Activated effector memory CD4-positive, alpha-beta T cell treated with Interleukin-2 at 50 U/mL for 16 hours (primary cell): ENCODE measurements around the gene TMEM219.
"Not testable (repeated sequence)": the region's sequence is repeated elsewhere in the genome, so short reads cannot be mapped to it uniquely, and the experiment has no call there.

ENCODE experiments used
- DNase-seq: peaks from one replicate; pipeline ENCODE4 v3.0.0-alpha.2; 2020

The TMEM219 gene

GRCh38 chr16:29951625-29952365 is 10.1 kb upstream of the TMEM219 start:
- DNase-seq: no peak

- DNase-seq: no peak
Measured at GRCh38 chr16:29958756-29959155, 3.1 kb upstream of the TMEM219 start.

GRCh38 chr16:29959293-29959692 is 2.6 kb upstream of the TMEM219 start:
- DNase-seq: no peak

GRCh38 chr16:29959821-29960220 is 2.1 kb upstream of the TMEM219 start:
- DNase-seq: not testable (repeated sequence)

GRCh38 chr16:29961127-29961478 is 776 bp upstream of the TMEM219 start:
- no peak for DNase-seq

DNA sequence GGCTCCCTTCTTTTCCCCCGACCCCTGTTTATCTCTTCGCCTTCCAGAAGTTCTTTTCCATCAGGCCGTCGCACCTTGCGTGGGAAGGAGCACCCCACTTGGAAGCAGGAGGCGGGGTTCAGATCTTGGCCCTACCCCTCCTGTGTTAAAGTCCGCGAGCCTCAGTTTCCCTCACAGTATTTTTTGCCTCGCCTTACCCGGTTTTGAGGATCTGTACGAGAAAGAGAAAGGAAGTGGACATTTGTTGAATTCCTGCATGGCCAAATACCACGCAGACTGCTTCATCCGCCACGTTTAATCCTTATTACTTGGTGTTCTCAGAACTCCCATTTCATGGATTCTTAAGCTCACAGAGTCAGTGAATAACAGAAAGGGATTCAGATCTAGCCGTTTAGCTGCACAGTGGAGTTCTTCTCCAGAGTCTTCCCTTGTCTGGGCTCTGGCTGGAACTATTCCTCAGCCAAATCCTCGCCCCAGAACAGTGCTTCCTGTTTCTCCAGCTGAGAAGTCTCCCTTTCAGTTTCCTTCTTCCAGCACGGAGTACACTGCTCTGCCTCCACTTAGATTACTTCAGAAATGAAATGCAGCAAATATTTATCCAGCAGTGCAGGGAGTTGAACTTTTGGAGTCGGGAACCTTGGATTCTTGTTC is 590 bp downstream of the TMEM219 start:
- no peak for DNase-seq

DNA sequence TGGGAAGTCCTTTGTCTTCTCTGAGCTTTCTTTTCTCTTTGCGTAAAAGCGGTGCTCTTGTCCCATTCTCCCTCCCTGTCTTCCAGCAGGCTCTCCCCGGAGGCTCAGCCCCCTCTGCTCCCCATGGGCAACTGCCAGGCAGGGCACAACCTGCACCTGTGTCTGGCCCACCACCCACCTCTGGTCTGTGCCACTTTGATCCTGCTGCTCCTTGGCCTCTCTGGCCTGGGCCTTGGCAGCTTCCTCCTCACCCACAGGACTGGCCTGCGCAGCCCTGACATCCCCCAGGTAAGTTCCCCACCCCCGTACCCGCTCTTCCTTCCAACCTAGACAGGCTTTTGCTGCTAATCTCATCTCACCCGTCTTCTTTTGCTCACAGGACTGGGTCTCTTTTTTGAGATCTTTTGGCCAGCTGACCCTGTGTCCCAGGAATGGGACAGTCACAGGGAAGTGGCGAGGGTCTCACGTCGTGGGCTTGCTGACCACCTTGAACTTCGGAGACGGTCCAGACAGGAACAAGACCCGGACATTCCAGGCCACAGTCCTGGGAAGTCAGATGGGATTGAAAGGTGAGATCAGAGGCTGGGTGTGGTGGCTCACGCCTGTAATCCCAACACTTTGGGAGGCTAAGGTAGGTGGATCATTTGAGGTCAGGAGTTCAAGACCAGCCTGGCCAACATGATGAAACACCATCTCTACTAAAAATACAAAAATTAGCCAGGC is 1.3 kb downstream of the TMEM219 start:
- DNase-seq: no peak

GRCh38 chr16:29968205-29968604 is 6.3 kb downstream of the TMEM219 start:
- DNase-seq: no peak

- DNase-seq: no peak
Measured at GRCh38 chr16:29971304-29971703, 9.4 kb downstream of the TMEM219 start.

DNA sequence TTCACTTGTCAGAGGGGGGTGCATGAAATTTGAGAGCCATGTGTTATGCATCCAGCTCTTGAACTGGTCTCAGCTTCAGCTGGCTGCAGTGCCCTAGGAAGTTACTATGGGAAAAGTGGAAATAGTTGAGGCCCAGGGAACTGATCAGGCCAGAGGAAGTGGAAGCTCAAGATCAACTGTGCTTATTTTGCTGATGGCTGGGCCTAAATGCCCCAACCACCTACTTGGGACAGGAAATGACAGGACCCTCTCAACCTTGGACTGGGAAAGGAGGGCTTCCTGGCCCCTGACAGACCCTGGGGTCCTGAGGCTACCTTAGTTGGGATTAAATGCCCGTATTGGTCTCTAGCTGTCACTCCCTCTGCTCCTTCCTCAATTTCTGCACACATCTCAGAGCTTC is 10.6 kb downstream of the TMEM219 start:
- no peak for DNase-seq

DNA sequence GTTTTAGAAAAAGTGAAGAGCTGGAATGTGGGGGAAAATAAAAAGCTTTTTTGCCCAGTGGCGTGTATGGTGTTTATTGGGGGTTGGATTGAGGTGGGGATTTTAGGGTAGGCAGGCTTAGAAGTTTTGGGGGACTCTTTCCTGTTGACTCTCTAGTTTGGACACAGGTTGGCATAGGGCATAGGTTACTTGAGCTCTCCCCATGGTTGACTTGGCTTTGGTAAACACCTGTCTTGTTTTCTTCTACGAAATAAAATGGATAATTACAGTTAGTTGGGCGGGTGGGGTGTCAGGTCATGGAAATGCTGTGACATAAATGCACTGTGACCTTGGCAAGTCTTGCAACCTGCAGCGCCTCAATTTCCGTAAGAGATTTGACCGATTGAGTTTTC is 11.1 kb downstream of the TMEM219 start:
- no peak for DNase-seq

DNA sequence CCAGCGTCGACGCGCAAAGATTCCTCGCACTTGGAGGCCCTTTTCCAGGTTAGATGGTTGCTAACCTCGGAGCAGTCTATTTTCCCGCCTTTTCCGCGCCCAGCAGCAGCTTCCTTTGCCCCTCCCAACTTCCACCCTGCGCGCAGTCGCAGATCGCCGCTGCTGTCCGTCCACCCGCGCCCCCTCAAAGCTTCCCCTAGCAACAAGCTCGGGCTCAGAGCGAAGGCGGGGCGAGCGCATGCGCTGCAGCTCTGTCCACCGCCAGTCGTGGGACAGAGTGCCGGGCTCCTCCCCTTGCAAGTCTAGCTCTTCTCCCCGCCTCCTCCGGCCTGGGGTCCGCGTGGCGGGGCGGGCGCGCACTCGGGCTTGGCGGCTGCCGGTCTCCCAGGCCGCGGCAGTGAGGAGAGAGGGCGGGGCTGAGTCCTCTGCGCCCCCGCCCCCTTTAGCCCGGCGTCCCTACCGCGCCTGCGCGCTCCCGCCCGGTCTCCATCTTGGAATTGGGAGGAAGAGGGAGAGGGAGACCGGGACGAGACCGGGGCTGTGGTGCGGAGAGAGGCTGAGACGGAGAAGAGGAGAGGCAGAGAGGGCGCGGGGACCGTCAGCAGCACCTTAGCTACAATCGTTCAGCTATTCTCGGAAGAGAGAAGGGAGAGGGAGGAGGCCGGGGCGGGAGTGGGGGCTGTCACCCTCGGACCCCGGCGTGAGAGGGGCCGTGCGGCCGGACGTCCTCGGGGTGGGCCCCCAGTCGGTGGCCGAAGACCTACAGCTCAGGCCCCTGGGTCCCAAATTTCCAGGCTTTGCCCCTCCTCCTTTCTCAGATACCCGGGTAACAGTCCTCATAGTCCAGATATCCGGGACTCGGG is 11.7 kb downstream of the TMEM219 start, which contains the start of gene TAOK2:
TSS of gene TAOK2 (plus strand) at position 485 of the 863 bp plus-strand sequence. CDS start 3,905 bp downstream, outside the sequence.
- peak; percentile 93 for DNase-seq

GRCh38 chr16:29974291-29975133 is 12.6 kb downstream of the TMEM219 start:
- no peak for DNase-seq

DNA sequence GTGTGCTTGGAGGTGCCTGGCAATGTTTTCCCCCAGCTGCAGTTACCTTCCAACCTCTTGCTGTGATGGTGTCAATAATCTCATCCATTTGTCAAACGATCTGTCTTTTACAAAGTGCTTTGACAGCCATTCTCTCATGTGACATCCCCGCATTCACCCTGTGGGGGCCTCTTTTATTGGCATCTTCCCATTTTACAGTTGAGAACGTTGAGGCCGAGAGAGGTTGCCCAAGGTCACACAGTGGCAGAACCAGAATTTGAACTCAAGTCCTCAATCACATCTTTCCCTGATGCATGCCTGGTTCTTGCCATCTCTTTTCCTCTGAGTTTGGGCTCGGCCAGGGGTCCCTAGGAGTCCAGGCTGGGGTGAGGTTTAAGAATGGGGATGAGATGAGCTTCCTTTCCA is 13.3 kb downstream of the TMEM219 start:
- DNase-seq: no peak

- no peak for DNase-seq
Measured at GRCh38 chr16:29975811-29976511, 14.1 kb downstream of the TMEM219 start.

- DNase-seq: no peak
Measured at GRCh38 chr16:29977063-29977825, 15.4 kb downstream of the TMEM219 start.

DNA sequence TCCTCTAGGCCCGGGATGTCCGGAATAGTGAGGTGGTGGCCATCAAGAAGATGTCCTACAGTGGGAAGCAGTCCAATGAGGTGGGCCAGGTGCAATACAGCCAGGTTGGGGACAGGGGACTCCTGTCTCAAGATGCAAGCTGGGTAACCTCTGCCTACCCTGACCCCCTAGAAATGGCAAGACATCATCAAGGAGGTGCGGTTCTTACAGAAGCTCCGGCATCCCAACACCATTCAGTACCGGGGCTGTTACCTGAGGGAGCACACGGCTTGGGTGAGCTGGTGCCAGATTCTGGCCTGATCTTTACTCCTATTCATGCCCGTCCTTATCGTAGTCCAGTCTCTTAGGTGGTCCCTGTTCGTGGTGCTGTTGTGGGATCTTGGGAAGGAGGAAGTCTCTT is 16.2 kb downstream of the TMEM219 start:
- DNase-seq: no peak

GRCh38 chr16:29978564-29979270 is 16.8 kb downstream of the TMEM219 start:
- DNase-seq: no peak

DNA sequence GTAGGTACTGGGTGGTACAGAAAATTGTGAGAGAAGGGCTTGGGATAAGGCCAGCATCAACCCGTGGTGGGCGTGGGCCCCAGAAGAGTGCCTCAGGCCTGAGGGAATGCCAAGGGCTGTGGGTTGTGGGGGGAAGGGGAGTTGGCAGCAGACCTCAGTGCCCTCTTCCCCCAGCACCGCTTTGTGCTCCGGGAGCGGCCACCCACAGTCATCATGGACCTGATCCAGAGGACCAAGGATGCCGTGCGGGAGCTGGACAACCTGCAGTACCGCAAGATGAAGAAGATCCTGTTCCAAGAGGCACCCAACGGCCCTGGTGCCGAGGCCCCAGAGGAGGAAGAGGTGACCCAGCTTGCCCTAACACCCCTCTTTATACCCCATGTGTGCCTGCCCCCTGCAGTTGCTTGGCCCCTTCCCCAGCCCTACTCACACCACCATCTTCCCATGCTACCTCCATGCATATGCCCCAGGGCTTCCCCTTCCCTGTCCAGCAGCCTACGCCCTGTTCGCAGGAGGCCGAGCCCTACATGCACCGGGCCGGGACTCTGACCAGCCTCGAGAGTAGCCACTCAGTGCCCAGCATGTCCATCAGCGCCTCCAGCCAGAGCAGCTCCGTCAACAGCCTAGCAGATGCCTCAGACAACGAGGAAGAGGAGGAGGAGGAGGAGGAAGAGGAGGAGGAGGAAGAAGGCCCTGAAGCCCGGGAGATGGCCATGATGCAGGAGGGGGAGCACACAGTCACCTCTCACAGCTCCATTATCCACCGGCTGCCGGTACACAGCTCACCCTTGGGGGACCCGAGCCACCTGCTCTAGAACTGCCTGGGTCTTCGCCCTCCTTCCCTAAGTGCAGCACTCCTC is 20.9 kb downstream of the TMEM219 start:
- DNase-seq: no peak
